Measurements from ENCODE around the gene FRYL. TPM values are rescaled to one million over a fixed set of nuclear protein-coding genes. Genes with fewer than 3 reads are reported as not detected.

FRYL gene
- total and polyA plus RNA-seq, 2 of the 8 experiments (the other 6 are each of a cell fraction or from before 2014, with no cell fraction given) = 8.0 to 36.5 TPM

- TF ChIP-seq, protein P1, sequence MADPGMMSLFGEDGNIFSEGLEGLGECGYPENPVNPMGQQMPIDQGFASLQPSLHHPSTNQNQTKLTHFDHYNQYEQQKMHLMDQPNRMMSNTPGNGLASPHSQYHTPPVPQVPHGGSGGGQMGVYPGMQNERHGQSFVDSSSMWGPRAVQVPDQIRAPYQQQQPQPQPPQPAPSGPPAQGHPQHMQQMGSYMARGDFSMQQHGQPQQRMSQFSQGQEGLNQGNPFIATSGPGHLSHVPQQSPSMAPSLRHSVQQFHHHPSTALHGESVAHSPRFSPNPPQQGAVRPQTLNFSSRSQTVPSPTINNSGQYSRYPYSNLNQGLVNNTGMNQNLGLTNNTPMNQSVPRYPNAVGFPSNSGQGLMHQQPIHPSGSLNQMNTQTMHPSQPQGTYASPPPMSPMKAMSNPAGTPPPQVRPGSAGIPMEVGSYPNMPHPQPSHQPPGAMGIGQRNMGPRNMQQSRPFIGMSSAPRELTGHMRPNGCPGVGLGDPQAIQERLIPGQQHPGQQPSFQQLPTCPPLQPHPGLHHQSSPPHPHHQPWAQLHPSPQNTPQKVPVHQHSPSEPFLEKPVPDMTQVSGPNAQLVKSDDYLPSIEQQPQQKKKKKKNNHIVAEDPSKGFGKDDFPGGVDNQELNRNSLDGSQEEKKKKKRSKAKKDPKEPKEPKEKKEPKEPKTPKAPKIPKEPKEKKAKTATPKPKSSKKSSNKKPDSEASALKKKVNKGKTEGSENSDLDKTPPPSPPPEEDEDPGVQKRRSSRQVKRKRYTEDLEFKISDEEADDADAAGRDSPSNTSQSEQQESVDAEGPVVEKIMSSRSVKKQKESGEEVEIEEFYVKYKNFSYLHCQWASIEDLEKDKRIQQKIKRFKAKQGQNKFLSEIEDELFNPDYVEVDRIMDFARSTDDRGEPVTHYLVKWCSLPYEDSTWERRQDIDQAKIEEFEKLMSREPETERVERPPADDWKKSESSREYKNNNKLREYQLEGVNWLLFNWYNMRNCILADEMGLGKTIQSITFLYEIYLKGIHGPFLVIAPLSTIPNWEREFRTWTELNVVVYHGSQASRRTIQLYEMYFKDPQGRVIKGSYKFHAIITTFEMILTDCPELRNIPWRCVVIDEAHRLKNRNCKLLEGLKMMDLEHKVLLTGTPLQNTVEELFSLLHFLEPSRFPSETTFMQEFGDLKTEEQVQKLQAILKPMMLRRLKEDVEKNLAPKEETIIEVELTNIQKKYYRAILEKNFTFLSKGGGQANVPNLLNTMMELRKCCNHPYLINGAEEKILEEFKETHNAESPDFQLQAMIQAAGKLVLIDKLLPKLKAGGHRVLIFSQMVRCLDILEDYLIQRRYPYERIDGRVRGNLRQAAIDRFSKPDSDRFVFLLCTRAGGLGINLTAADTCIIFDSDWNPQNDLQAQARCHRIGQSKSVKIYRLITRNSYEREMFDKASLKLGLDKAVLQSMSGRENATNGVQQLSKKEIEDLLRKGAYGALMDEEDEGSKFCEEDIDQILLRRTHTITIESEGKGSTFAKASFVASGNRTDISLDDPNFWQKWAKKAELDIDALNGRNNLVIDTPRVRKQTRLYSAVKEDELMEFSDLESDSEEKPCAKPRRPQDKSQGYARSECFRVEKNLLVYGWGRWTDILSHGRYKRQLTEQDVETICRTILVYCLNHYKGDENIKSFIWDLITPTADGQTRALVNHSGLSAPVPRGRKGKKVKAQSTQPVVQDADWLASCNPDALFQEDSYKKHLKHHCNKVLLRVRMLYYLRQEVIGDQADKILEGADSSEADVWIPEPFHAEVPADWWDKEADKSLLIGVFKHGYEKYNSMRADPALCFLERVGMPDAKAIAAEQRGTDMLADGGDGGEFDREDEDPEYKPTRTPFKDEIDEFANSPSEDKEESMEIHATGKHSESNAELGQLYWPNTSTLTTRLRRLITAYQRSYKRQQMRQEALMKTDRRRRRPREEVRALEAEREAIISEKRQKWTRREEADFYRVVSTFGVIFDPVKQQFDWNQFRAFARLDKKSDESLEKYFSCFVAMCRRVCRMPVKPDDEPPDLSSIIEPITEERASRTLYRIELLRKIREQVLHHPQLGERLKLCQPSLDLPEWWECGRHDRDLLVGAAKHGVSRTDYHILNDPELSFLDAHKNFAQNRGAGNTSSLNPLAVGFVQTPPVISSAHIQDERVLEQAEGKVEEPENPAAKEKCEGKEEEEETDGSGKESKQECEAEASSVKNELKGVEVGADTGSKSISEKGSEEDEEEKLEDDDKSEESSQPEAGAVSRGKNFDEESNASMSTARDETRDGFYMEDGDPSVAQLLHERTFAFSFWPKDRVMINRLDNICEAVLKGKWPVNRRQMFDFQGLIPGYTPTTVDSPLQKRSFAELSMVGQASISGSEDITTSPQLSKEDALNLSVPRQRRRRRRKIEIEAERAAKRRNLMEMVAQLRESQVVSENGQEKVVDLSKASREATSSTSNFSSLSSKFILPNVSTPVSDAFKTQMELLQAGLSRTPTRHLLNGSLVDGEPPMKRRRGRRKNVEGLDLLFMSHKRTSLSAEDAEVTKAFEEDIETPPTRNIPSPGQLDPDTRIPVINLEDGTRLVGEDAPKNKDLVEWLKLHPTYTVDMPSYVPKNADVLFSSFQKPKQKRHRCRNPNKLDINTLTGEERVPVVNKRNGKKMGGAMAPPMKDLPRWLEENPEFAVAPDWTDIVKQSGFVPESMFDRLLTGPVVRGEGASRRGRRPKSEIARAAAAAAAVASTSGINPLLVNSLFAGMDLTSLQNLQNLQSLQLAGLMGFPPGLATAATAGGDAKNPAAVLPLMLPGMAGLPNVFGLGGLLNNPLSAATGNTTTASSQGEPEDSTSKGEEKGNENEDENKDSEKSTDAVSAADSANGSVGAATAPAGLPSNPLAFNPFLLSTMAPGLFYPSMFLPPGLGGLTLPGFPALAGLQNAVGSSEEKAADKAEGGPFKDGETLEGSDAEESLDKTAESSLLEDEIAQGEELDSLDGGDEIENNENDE (IDR thresholded peaks at IDR 0.05; ENCODE audit: insufficient replicate concordance, low read length) = no peak
- TF ChIP-seq SAP30 (IDR thresholded peaks at IDR 0.05; ENCODE audit: insufficient read depth, insufficient replicate concordance, low read length) (no peak), SRF (IDR thresholded peaks at IDR 0.05; ENCODE audit: low read depth, low read length) (no peak), BACH1 (IDR thresholded peaks at IDR 0.05; ENCODE audit: low read length) (no peak), SIN3A (conservative IDR thresholded peaks at IDR 0.05 in 1 of 2, IDR thresholded peaks at IDR 0.05 in 1 of 2; ENCODE audit: low read depth in 1 of 2, low read length in 2 of 2) (no peak), CHD2 (IDR thresholded peaks at IDR 0.05; ENCODE audit: low read length) (no peak), HDAC6 (IDR thresholded peaks at IDR 0.05; ENCODE audit: low read depth, low read length) (no peak), HDAC2 (IDR thresholded peaks at IDR 0.05; ENCODE audit: borderline replicate concordance in 1 of 2, low read depth in 2 of 2, low read length in 2 of 2) (no peak), KDM5A (IDR thresholded peaks at IDR 0.05; ENCODE audit: low read length) (no peak)
- TF ChIP-seq, protein P2, sequence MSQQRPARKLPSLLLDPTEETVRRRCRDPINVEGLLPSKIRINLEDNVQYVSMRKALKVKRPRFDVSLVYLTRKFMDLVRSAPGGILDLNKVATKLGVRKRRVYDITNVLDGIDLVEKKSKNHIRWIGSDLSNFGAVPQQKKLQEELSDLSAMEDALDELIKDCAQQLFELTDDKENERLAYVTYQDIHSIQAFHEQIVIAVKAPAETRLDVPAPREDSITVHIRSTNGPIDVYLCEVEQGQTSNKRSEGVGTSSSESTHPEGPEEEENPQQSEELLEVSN (IDR thresholded peaks at IDR 0.05) = no peak
These were observed 188.7 kb downstream of the FRYL start (continued) for GRCh38 chr4:48591372-48591771.

Measured in H1 (cell line).